Osteocyte (in vitro differentiated cells): ENCODE measurements around the gene STKLD1. TPM values are rescaled to one million over a fixed set of nuclear protein-coding genes. Genes with fewer than 3 reads are reported as not detected.

Experiments used
- DNase-seq: peaks from one replicate; pipeline ENCODE4 v3.0.0; 2021; ENCODE audit warnings: mixed read lengths; ENCODE audit not compliant: unreplicated experiment; ENCODE audit errors: extremely low spot score
- H3K27ac Mint-ChIP-seq: one replicate; pipeline ENCODE4 v1.8.0; 2021; ENCODE audit warnings: mild to moderate bottlenecking, mixed read lengths; ENCODE audit not compliant: unreplicated experiment
- H3K27me3 Mint-ChIP-seq: one replicate; pipeline ENCODE4 v1.8.0; 2021; ENCODE audit warnings: mixed read lengths; ENCODE audit not compliant: unreplicated experiment
- H3K36me3 Mint-ChIP-seq: one replicate; pipeline ENCODE4 v1.8.0; 2021; ENCODE audit warnings: mixed read lengths; ENCODE audit not compliant: unreplicated experiment
- H3K4me1 Mint-ChIP-seq: one replicate; pipeline ENCODE4 v1.8.0; 2021; ENCODE audit warnings: mixed read lengths; ENCODE audit not compliant: unreplicated experiment
- H3K4me3 Mint-ChIP-seq: one replicate; pipeline ENCODE4 v1.8.0; 2021; ENCODE audit warnings: mild to moderate bottlenecking, moderate library complexity, mixed read lengths; ENCODE audit not compliant: unreplicated experiment
- H3K9me3 Mint-ChIP-seq: one replicate; pipeline ENCODE4 v1.8.0; 2021; ENCODE audit warnings: mixed read lengths; ENCODE audit not compliant: unreplicated experiment
- CTCF ChIP-seq: fragments of 200-600 bp; sonication (generic); IDR thresholded peaks from 2 replicates; pipeline ENCODE4 v1.5.0; 2021; ENCODE audit warnings: antibody characterized with exemption, mild to moderate bottlenecking, moderate library complexity
- total RNA-seq: library from RNA; stranded (reverse); gene quantifications from 2 replicates; pipeline ENCODE4 v1.2.1, GENCODE V29; 2021

STKLD1 gene
- total RNA-seq, 1 donor from 2014 or later: 5.1 TPM

GRCh38 chr9:133359399-133360175 lies 16.6 kb upstream of the STKLD1 start:
- H3K27ac Mint-ChIP-seq: no peak overlapping the region
- H3K4me1 Mint-ChIP-seq: peaks cover 31% of the 10 kb centered on the region
- peak; percentile 30 for TF ChIP-seq CTCF
- no peaks in the 10 kb centered on the region for H3K9me3 Mint-ChIP-seq
- no peak for DNase-seq
- no peaks in the 10 kb centered on the region for H3K27me3 Mint-ChIP-seq
- peaks cover 24% of the 10 kb centered on the region for H3K36me3 Mint-ChIP-seq
- peak overlapping the region; percentile 4 for H3K4me3 Mint-ChIP-seq

DNA sequence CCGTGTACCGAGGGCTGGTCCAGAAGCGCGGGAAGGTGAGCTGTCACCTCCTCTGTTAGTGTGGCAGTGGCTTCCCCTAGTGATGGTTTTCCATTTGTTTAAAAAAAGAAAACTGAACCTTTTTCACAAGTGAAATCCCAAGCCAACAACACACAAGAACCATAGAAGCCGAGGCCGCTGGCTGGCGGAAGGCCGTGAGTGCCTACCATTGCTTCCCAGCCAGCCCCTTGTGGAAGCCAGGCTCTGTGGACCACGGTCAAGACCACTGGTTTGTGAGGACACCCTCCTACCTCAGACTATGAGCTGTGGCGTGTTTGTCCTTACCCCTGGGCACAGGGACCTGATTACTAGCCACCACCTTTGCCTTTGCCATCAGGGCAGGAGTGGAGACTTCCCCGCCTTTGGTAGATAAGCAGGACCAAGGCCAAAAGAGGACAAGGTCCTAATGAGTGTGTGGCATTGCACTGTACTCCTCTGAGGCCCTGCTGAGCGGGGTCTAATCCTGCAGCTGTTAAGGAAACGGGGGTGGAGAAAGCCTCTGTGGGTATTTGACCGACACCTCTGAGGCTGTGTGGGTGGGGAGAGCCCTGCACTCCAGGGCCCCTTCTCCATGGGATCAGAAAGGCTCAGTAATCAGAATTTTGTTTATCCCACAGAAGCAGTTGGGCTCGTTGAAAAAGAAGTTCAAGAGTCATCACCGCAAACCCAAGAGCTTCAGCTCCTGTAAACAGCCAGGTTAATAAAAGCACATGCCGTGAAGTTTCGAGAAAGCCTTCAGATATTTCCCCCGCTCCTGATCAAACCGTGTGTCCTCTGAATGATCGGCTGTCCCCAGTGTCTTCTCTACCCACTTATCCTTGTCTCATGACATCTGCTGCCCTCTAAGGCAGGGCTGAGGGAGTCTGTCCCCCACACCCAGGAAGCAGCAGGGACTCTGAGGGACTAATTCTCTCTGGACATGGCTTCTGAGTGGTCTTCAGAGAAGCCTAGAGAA lies 15.5 kb upstream of the STKLD1 start:
- Mint-ChIP-seq H3K27ac (no peak overlapping the region), H3K4me1 (peaks cover 23% of the 10 kb centered on the region)
- DNase-seq: no peak

DNA sequence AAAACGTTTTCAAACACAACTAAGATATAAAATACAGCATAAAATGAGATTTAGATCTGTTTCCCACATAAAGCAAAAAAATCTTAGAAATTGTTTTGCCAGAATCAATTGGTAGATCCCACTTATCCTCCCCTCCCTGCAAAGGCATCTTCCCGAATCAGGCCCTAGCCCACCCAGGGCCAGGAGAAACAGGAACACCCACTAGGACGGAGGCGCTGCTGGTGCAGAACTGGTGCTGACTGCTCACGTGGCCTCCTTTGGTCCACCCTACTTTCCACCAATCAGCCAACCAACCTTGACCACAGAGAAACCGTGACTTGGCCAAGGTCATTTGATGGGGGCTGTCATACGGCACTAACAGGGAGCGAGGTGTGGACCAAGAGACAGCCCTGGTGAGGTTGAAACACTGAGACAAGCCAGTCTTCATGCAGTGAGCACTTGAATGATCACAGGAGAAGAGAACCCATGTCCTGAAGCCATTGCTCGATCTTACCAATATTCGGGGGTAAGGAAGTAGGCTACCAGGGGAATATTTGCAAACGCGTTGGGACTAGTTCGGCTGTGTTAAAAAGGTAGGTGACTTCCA lies 14.6 kb upstream of the STKLD1 start:
- no peak overlapping the region for H3K27ac Mint-ChIP-seq
- DNase-seq: no peak
- H3K36me3 Mint-ChIP-seq: peaks cover 37% of the 10 kb centered on the region
- H3K4me1 Mint-ChIP-seq: peaks cover 19% of the 10 kb centered on the region
- TF ChIP-seq CTCF: no peak
- no peaks in the 10 kb centered on the region for H3K27me3 Mint-ChIP-seq
- H3K4me3 Mint-ChIP-seq: no peak overlapping the region
- H3K9me3 Mint-ChIP-seq: no peaks in the 10 kb centered on the region

More for the DNA sequence above, 15.5 kb upstream of the STKLD1 start:
- Mint-ChIP-seq H3K9me3 (no peaks in the 10 kb centered on the region), H3K4me3 (no peak overlapping the region), H3K36me3 (peaks cover 30% of the 10 kb centered on the region), H3K27me3 (no peaks in the 10 kb centered on the region)
- TF ChIP-seq CTCF: no peak

GRCh38 chr9:133362359-133363044 lies 13.7 kb upstream of the STKLD1 start:
- peaks cover 37% of the 10 kb centered on the region for H3K36me3 Mint-ChIP-seq
- no peak for TF ChIP-seq CTCF
- no peak overlapping the region for H3K27ac Mint-ChIP-seq
- no peak for DNase-seq
- H3K4me3 Mint-ChIP-seq: no peak overlapping the region
- peaks cover 13% of the 10 kb centered on the region for H3K4me1 Mint-ChIP-seq
- no peaks in the 10 kb centered on the region for H3K9me3 Mint-ChIP-seq
- no peaks in the 10 kb centered on the region for H3K27me3 Mint-ChIP-seq
